HG03280 (cell line): ENCODE results near the gene CDC123.
"Not testable (repeated sequence)": the region's sequence is repeated elsewhere in the genome, so short reads cannot be mapped to it uniquely, and the experiment has no call there.

Experiments used
- ATAC-seq: cut with Tn5 transposase; IDR thresholded peaks from one replicate; pipeline ENCODE4 v1.9.1; 2021; ENCODE audit warnings: mild to moderate bottlenecking, moderate library complexity; ENCODE audit not compliant: unreplicated experiment

The CDC123 gene

DNA sequence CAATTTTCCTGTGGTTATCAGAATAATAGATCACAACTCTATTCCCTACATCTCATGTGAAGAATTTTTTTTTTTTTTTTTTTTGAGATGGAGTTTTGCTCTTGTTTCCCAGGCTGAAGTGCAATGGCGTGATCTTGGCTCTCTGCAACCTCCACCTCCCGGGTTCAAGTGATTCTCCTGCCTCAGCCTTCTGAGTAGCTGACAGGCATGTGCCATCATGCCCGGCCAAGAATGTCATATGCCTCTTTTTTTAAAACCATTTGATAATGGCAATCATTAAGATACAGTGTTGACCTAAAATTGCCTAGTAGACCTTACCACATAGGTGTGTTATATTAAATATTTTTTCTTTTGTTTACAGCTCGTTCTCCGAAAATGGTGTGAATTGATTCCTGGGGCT is 38.7 kb downstream of the CDC123 start:
- not testable (repeated sequence) for ATAC-seq

DNA sequence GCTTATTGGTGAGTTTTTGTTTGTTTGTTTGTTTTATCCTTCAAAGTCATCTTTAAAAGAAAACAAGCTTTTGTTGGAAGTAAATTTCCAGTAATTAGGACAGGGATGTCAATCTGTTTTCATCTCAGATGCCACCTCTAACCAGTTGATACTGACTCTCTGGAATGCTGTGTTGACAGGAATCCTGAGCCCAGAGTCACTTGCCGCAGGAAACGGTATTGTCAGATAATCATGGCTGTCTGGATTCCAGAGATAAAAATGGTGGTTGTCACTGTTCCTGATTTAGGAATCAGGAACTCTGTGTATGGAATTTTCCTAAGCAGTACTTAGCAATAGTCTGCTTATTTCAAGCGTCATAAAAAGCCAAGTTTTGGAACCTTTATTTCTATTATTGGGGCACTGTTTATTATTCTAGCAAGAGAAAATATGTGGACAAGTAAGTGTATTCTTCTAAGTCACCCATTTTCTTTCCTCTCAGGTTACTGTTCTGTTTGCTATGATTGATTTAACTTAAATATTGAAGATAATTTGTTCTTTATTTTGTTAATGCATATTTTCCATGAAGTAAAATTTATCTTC is 39.2 kb downstream of the CDC123 start:
- no peak for ATAC-seq

DNA sequence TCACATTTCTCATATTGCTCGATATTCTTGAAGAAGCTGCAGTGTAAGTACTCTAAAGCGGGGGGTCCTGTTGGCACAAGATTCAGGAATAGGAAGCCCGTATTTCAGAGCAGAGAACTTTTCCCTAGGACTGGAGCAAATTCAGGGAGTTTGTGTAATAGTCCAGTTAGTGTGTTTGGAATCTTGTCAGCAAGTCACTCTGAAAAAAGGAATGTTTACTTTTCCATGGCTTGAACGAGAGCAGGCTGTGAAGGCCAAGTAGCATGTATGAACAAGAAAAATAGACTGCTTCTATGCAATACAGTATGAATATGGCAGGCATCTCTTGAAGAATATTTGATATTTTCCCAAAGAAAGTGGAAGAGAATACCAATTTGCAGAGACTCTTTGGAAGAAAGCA is 39.8 kb downstream of the CDC123 start:
- ATAC-seq, result no peak

DNA sequence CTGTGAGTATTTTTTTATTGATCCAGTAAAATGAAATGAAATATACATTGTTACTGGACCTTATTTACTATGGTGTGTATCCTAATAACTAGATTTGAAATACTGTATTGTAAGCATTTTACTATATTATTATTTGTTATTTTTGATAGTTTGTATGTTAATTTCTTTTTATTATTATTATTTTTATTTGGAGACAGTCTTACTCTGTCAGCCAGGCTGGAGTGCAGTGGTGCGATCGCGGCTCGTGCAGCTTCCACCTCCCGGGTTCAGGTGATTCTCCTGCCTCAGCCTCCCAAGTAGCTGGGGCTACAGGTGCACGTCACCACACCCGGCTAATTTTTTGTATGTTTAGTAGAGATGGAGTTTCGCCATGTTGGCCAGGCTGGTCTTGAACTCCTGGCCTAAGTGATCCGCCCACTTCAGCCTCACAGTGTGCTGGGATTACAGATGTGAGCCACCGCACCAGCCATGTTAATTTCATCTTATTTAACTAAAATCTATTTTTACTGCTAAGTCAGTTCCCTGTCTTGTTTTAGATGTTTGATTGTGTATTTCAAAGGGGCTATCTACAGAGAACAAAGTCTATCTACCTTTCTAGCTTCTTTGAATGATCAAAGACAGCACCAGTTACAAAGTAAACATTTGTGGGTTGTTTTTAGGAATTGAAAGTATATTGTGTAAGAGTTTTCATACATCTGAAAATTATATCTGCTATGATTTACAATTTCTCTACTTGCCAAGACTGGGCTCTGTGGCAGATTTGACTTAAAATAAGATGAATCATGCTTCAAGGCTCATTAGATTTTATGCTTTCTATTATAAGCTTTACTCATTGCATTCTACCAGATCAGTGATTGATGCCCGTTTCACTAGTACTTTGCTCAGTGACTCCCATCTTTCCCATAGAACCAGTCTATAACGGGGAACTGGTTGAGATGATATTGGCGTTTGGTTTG is 41.6 kb downstream of the CDC123 start:
- no peak for ATAC-seq

DNA sequence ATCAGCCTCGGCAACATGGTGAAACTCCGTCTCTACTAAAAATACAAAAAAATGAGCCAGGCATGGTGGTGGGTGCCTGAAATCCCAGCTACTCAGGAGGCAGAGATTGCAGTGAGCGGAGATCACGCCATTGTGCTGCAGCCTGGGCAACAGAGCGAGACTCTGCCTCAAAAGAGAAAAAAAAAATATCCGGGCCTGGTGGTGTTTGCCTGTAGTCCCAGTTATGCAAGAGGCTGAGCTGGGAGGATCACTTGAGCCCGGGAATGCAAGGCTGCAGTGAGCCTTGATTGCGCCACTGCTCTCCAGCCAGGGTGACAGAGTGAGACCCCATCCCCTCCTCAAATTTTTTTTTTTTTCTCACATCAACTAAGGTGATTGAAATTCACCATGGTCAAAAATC is 42.8 kb downstream of the CDC123 start:
- no peak for ATAC-seq

DNA sequence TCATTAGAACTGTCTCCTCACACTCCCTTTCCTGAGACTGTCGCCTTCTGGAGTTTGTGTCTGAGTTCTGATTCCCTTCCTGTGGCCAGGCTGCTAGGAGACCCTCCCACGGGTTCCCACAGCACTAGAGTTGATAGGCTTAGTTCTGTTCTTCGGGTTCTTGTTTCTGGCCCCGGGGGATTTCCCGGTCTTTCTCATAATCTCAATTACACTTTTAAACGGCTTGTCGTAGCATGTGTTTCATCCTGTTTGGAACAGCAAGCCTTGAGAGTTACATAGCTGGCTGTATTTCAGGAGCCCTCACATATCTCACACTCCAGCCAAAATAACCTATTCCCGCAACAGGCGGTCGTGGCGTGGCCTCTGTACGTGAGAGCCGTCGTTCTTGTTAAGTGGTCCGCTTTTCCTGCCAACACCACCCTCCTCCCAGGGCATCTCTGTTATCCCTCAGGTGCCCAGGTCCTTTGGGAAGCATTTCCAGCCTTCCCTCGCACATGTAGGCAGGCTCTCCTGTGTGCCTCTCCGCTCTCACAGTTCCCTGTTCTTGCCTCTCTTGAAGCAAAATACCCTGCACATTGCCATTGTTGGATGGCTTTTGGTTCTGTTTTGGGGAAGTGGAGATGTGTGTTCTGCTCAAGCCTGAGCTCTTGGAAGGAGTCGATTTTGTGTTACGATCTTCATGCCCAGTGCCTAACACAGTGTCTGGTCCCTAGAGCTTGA is 46.0 kb downstream of the CDC123 start:
- no peak for ATAC-seq

DNA sequence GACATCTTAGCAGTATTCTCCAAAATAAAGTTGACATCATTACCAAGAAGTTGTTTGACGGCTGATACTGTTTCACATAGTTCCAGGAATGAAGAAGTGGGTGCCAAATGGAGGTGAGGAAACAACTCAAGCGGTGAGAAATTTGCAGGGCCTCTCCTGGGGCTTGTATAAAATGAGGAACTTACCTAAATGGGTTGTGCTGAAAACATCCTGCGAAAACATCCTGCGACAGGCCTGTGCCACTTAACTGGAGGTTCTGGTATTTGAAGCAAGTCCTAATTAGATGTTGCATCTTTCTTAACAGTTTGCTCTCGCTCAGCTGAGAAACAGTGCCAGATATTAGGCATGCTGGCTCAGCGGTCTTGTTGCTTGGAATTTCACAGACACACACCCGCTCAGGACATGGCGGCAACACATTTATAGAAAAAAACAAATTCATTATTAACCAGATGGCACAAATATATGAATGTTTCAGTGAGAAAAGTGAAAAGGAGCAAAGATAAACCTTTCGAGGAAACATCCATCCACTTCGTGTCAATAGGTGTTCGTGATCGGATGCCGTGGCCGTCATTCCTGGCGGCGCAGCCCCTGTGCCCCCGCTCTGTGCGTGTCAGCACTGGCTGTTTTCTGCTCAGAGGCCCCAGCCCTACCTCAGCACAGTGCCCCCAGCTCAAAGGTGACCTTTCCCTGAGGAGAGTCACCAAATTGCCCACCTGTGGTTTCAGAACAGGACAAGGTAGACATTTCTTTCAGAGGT is 48.1 kb downstream of the CDC123 start:
- ATAC-seq, result no peak

DNA sequence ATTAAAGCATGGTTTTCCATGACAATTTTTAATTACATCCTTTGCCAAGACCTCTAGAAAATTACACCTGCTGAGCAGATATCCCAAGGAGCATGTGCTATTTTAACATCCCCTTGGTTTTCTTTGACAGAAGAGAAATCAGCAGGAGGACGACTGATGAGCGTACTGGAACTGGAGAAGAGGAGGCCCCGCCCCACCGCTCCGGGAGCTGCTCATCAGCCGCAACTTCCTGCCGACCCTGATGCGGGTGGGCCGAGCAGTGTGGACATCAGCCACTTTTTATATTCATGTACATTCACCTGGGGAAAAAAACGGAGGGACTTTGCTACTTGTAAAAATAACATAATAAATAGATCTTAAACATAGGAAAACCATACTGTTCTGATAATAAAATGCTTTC is 54.2 kb downstream of the CDC123 start:
- ATAC-seq, result no peak

DNA sequence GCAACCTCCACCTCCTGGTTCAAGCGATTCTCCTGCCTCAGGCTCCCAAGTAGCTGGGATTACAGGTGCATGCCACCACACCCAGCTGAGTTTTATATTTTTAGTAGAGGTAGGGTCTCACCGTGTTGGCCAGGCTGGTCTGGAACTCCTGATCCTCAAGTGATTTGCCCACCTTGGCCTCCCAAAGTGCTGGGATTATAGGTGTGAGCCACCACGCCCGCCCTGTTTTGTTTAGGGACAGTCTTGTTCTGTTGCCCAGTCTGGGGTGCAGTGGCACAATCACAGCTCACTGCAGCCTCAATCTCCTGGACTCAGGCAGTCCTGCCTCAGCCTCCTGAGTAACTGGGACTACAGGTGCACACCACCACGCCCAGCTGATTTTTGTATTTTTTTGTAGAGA is 54.7 kb downstream of the CDC123 start:
- not testable (repeated sequence) for ATAC-seq

DNA sequence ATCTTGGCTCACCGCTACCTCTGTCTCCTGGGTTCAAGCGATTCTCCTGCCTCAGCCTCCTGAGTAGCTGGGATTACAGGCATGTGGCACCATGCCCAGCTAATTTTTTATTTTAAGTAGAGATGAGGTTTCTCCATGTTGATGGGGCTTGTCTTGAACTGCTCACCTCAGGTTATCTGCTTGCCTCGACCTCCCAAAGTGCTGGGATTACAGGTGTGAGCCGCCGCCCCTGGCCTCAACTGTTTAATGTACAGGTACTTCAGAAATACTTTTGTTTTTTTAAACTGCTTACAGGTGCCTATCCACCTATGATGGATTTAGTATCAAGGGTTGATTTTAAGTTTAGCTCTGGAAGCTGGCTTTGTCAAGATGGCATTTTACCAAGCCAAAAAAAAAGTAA is 55.6 kb downstream of the CDC123 start:
- no peak for ATAC-seq

DNA sequence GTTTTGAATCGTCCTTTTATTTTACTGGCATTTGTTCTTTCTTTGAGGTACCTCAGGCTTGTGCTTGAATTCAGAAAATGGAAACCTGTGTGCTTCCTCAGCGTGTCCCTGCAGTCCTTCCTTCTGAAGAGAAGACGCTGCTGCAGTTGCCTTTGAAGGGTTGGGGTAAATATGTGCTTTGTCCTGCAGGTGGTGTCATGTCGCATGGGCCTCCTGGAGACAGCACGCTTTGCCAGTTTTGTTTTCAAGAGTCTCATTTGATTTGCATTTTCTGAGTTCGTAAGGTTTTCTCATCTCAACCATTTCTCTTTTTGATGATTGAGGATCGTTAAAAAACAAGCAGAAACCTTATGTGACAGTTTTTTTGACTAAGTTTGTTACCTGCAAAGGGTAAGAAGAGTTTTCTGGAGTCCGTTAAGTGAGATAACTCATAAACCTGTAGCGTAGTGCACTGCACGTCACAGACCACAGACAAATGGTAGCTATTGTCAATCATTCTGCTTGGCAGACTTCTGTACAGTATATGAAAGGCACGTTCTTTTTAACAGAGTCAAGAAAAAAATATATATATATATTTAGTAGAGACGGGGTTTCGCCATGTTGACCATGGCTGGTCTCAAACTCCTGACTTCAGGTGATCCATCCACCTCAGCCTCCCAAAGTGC is 57.0 kb downstream of the CDC123 start:
- ATAC-seq, result peak; percentile 55

DNA sequence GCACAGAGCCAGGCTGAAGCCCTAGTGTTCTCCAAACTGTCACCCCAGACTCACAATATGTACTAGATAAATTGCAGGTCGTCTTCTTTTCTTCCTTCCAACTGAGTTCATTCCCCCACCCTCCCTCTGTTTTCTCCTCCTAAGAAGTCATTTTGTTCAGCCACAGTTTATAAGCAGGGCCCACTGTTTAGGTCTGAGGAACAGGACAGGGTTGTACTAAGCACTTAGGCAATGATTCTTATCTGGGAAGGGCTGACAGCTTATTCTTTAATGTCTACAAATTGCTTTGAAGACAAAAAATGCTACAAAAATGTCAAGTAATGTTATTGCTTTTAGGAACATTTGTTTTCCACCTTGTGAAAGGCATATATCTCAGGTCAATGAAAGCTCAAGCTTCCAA is 59.1 kb downstream of the CDC123 start:
- ATAC-seq, result no peak

DNA sequence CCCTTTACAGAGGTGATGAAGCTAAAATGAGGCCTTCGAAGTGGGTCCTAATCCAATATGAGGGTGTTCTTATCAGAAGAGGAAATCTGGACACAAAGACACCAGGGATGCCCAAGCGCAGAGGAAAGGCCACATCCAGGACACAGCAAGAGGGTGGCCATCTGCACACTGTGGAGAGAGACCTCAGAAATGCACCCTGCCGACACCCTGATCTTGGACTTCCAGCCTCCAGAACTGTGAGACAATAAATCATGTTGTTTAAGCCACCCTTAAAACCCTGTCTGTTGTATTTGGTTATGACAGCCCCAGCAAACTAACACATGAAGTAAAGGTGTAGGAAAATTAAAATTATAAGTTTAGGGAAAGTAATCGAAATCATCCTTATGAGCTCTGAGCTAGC is 64.0 kb downstream of the CDC123 start:
- no peak for ATAC-seq

DNA sequence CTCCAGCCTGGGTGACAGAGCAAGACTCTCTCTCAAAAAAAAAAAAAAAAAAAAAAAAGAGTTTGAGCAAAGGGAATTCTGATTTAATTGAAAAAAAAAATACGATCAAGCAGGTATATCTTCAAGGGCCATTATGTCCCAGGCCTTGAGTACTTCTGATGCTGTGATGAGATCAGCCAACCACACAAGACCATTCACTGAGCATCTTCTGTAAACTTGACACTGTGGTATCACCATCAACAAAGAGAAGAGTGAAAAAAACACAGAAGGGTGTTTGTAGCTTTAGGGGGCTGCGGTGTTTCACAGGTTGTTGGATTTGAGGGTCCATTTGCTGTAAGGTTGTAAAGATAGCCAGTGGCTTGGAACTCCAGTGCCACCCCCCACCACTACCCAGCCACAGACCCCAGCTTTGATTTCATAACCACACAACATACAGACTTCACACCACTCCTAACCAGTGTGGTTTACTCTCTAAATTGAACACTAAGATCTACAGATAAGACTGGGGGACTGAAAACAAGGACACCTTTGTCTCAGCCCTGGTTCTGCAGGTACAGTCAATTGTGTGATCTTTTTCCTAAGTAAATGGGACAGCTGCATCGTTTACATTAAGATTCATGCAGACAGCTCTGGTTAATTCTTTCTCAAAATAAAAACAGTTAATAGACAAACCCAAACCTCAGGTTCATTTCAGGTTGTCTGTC is 66.4 kb downstream of the CDC123 start:
- ATAC-seq, result no peak

DNA sequence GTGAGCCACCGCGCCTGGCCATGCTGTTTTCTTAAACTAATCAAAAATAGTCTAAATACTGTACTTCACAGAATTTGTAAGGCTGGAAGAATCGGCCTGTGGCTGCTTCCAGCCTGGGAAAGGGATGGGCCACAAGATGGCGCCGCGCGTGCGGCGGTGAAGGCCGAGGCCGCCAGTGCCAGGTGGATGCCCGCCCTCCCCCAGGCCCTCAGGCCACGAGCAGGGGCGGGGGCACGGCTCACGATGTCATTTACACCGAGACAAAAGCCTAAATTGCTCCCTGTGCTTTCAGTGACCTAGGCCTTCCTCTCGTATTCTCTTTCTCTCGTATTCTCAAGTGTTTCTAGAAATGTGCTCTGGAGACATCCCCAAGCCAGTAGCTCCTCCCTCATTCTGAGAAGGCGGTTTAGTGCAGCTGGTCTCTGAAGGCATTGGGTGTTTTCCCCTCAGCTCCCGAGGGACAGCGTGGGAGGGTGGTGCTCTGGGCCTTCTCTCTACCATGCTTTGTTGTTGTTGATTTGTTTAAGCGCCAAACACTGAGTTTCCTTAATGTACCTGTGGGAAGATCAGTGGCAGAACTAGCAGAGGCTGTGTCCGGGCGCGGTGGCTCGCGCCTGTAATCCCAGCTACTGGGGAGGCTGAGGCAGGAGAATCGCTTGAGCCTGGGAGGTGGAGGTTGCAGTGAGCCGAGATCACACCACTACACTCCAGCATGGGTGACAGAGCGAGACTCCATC is 68.4 kb downstream of the CDC123 start:
- peak; percentile 95 for ATAC-seq

DNA sequence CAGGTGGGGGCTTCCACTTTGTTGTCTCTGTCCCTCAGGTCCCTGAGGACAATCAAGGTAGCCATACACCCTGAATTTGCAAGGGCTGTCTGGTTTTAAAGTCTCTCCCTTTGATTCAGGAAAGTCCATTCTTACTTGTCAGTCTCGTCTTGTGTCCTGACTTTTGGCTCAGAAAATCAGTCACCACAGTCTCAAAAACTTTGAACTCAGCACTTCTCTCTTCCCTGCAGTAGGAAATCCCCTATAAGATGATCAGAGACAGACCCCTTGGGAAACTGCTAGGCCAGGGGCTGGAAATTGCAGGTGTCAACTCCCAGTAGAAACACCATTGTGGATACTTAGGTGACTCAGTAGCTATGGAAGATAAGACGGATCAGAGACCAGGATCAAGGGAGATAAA is 73.1 kb downstream of the CDC123 start:
- no peak for ATAC-seq

DNA sequence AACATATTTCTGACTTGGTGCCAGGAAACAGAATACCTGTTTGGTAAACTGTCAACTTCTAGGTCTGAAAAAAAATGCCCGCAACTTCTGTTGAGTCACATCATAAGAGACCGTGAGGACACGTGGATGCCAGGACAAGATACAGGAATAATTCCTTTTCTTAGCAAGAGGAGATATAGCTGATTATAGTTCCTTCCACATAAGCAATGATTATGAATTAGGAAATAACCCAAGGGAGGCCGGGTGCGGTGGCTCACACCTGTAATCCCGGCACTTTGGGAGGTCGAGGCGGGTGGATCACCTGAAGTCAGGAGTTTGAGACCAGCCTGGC is 75.2 kb downstream of the CDC123 start:
- no peak for ATAC-seq

DNA sequence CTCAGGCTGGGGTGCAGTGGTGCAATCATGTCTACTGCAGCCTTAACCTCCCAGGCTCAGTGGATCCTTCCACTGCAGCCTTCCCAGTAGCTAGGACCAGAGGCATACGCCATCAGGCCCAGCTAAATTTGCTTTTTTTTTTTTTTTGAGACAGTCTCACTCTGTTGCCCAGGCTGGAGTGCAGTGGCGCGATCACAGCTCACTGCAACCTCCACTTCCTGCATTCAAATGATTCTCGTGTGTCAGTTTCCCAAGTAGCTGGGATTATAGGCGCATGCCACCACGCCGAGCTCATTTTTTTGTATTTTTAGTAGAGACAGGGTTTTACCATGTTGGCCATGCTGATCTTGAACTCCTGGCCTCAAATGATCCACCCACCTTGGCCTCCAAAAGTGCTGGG is 81.9 kb downstream of the CDC123 start:
- ATAC-seq, result not testable (repeated sequence)

DNA sequence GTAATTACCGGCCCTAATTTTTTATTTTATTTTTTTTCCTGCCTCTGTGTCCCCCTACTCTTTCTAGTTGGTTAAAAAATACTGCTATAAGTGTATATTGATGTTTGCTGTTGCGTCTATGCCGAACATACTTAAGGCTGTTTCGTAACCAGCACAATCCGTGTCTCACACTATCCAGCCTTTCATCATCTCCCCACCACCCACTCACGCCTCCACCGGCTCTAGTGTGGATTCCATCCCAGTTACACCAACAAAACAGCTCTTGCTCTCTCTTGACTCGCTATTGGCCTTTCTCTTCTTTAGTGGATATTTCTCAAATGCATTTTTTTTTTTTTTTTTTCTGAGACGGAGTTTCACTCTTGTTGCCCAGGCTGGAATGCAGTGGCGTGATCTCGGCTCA is 83.3 kb downstream of the CDC123 start:
- ATAC-seq, result no peak
